Naive thymus-derived CD8-positive, alpha-beta T cell (primary cell): Measurements from ENCODE around the gene PTN. TPM values are rescaled to one million over a fixed set of nuclear protein-coding genes. Genes with fewer than 3 reads are reported as not detected.
"Not testable (repeated sequence)": the region's sequence is repeated elsewhere in the genome, so short reads cannot be mapped to it uniquely, and the experiment has no call there.

Experiments
- ATAC-seq, 2 donors: fragments of 150-1000 bp; cut with Tn5 transposase in 1 of 2; sonication (Bioruptor Pico), chemical (Tn5 transposase) in 1 of 2; 1 replicate in 1 of 2; 2 replicates in 1 of 2; pipeline ENCODE4 v1.10.0; 2021; ENCODE audit warnings: mild to moderate bottlenecking in 2 of 2, moderate library complexity in 2 of 2
- POLR2A ChIA-PET: fragments of 350-600 bp; sonication (Branson Sonifier 250); formaldehyde crosslinking; loops from one replicate; lab custom pipeline; 2021; ENCODE audit warnings: antibody characterized with exemption; lab: Charles Lee
- DNase-seq, 10 donors: peaks; one replicate each; pipeline versions ENCODE4 v3.0.0 to v3.0.0-alpha.2; 2020 to 2022
- H3K27ac Mint-ChIP-seq, 10 donors: one replicate each; pipeline ENCODE4 v1.8.0; 2020 to 2022; ENCODE audit warnings: mild to moderate bottlenecking in 10 of 10, mixed read lengths in 10 of 10, moderate library complexity in 4 of 10, inconsistent platforms in 1 of 10
- H3K27me3 Mint-ChIP-seq, 5 donors: one replicate each; pipeline ENCODE4 v1.8.0; 2021 to 2022; ENCODE audit warnings: mixed read lengths in 5 of 5
- H3K36me3 Mint-ChIP-seq, 3 donors: one replicate each; pipeline ENCODE4 v1.8.0; 2020 to 2022; ENCODE audit warnings: mixed read lengths in 3 of 3, mild to moderate bottlenecking in 2 of 3, inconsistent platforms in 1 of 3
- H3K4me1 Mint-ChIP-seq, 4 donors: one replicate each; pipeline ENCODE4 v1.8.0; 2021 to 2022; ENCODE audit warnings: mixed read lengths in 4 of 4
- H3K4me3 Mint-ChIP-seq, 10 donors: one replicate each; pipeline ENCODE4 v1.8.0; 2020 to 2022; ENCODE audit warnings: mild to moderate bottlenecking in 10 of 10, mixed read lengths in 10 of 10, moderate library complexity in 6 of 10, inconsistent platforms in 1 of 10
- H3K9me3 Mint-ChIP-seq, 9 donors: one replicate each; pipeline ENCODE4 v1.8.0; 2020 to 2022; ENCODE audit warnings: mixed read lengths in 9 of 9, mild to moderate bottlenecking in 3 of 9, inconsistent platforms in 1 of 9, moderate library complexity in 1 of 9
- polyA plus RNA-seq, 3 donors: library from polyadenylated mRNA; unstranded; fragments of 300-500 nt; fragmentation: Illumina TruSeq; gene quantifications; one replicate each; pipeline ENCODE4 v1.2.3, GENCODE V29; 2021
- total RNA-seq, 8 experiments: library from RNA in 2 of 8; stranded (reverse) in 2 of 8; gene quantifications; one replicate each; pipeline ENCODE4 v1.2.3 and lab custom pipeline; 2021 to 2026

The PTN gene
- total and polyA plus RNA-seq, 5 experiments from 2014 or later: not detected

- H3K27ac Mint-ChIP-seq, H3K4me3 Mint-ChIP-seq: not testable (repeated sequence)
- H3K9me3 Mint-ChIP-seq: peaks cover 0 to 13% (median 4%) of the 10 kb centered on the region in 9 donors
These were observed 161.9 kb downstream of the PTN start for GRCh38 chr7:137181619-137182018.

More at GRCh38 chr7:137181619-137182018, 161.9 kb downstream of the PTN start:
- POLR2A ChIA-PET, DNase-seq, H3K36me3 Mint-ChIP-seq, ATAC-seq, H3K4me1 Mint-ChIP-seq, H3K27me3 Mint-ChIP-seq: not testable (repeated sequence)
